HuH-7 (cell line): Measurements from ENCODE around the gene SLC38A1.
"Not testable (repeated sequence)": the region's sequence is repeated elsewhere in the genome, so short reads cannot be mapped to it uniquely, and the experiment has no call there.

Experiments used
- DNase-seq: peaks from one replicate; pipeline ENCODE4 v3.0.0; 2011; ENCODE audit warnings: low spot score

SLC38A1 gene

GRCh38 chr12:46164186-46164761 is 104.6 kb downstream of the SLC38A1 start:
- DNase-seq: no peak

- not testable (repeated sequence) for DNase-seq
Observed at GRCh38 chr12:46162549-46163076, 106.2 kb downstream of the SLC38A1 start.

- no peak for DNase-seq
Observed at GRCh38 chr12:46160981-46161690, 107.7 kb downstream of the SLC38A1 start.

GRCh38 chr12:46160101-46160980 is 108.5 kb downstream of the SLC38A1 start:
- DNase-seq: no peak

DNA sequence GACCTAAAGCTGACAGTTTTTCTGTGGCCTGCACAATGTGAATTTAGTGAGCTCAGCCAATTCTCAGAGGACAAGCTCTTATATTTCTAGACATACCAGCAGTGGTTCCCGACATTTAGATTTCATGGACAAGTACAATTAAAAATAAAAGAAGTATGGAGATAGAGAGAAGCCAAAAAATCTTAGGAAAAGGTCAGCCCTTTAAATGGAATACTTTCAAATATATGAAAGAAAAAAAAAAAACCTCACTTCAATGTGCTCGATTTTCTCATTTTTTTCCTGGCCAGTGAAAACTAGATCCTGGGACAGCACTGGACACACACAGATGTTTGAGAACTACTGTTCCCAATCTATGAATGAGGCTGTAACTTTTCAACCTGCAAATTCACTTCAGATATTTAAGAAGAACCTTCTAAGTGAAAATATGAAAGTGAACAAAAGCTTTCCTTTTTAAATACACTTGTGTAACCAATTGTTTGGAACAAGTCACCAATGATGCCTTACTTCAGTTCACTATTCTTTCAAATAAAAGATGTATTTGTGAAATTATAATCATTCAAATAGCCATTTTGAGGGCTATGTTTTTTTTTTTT is 109.4 kb downstream of the SLC38A1 start:
- DNase-seq: no peak

GRCh38 chr12:46158501-46158900 is 110.3 kb downstream of the SLC38A1 start:
- DNase-seq: no peak

DNA sequence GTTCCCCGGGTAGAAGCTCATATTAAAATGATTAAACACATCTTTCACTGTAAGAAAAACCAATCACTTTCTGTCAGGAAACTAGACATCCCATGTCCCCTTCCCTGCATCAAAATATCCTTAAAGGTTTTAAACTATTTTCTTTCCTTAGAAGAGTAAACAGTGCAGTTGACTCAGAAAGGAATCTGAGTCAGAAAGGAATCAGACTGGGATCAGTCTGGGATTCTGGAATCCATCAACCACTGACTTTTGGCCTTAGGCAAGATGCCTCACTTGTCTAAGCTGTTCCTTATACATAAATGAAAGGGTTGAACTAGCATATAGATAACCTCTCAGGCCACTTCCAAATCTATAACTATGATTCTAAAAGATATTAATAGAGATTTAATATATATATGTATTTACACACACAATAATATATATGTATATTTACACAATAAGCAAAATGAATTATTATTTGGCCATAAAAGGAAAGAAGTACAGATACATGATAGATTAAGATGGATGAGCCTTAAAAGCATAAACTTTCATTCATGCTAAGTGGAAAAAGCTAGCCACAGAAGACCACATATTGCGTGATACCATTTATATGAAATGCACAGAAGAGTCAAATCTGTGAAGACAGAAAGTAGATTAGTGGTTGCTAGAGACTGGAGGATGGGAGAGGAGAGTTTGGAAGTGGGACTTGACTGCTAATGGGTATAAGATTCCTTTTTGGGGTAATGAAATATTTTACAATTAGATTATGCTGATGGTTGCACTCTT is 114.4 kb downstream of the SLC38A1 start:
- no peak for DNase-seq

GRCh38 chr12:46153268-46153872 is 115.5 kb downstream of the SLC38A1 start:
- no peak for DNase-seq

DNA sequence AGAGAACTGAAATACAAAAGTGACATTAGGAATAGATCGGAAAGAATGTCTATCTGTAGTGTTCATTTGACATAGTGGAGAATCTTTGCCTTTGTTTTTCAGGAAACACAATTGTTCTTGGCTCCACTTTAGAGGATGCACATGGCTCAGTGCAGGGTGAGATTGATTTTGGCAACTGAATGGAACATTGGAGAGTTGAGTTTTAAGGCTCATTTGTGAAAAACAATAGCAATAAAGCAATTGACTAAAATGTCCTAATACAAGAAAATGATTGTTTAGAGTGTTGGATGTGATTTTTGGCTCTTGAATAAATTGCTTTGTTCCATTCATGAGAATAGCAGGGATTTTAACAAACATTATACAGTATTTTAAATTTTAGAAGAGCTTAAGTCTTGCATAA is 116.4 kb downstream of the SLC38A1 start:
- DNase-seq: no peak

DNA sequence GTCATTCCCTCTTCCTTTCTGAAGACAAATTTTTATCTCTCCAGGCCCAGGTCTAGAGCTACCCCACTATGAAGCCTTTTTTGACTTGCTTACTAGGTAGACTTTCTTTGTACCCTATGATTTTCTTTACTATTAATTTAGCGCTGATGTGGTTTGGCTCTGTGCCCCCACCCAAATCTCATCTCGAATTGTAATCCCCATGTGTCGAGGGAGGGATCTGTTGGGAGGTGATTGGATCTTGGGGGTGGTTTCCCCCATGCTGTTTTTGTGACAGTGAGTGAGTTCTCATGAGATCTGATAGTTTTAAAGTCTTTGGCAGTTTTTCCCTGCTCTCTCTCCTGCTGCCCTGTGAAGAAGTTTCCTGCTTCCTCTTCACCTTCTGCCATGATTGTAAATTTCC is 118.1 kb downstream of the SLC38A1 start:
- DNase-seq: no peak

DNA sequence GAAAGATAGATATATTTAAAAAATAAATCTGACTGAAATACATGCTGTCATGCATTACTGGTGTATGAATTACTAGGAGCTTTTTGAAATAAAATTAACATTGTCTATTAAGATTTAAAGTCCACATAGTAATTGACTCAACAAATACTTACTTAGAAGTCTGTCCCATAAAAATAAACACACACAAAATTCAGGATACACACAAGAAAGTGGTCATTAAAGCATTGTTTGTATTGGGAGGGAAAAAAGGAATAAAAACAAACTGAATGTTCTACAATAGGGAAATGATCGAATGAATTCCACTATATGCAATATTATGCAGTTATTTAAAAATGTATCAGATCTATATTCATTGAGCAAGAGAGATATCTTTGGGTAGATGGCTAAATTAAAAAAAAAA is 118.9 kb downstream of the SLC38A1 start:
- no peak for DNase-seq

GRCh38 chr12:46149079-46149464 is 119.8 kb downstream of the SLC38A1 start:
- DNase-seq: no peak

DNA sequence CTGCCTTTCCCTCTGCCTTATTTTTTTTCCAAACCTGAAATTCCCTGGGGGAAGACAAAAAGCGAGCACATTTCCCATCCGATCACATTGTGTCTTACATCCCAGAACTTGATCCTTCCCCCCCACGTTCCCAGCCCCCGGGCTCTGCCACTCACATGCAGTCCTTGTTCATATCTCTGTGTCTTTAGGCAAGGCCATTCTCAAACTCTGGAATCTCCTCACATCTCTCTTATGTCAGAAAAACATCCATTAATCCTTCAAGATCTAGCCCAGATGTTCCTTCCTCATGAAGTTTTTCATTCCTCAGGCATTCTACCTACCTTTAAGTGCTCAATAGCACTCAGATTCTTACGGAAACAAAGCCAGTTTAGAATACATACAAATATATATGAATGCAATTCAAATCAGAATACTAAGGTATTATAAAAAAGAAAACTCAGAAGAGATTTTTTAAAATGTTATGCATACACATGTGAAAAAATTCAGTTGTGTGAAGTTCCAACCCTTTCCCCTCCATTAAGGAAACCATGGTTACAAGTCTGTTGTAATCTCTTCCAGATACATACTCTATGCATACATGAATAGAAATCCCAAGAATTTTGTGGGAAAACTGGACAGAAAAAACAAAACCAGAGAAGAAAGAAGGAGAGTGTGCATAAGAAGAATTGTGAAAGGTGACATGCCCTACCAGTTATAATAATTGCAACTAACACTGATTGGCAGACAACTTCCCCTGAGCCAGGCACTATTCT is 120.3 kb downstream of the SLC38A1 start:
- no peak for DNase-seq

- DNase-seq: no peak
Observed at GRCh38 chr12:46147144-46147543, 121.7 kb downstream of the SLC38A1 start.

DNA sequence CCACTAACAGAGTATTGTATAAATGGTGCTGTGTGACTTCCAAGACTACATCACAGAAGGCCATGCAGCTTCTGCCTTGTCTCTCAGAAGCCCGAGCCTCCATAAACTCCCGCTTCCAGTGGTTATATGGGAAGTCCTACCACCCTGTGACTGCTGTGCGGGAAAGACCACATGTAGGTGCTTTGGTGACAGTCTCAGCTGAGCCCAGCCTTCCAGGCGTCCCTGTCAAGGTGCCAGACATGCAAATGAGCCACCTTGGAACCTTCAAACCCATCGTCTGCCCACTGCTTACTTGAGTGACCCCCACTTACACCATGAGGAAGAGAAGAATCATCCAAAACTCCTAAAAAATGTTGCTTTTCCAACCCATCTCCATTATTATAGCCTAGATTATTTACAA is 123.0 kb downstream of the SLC38A1 start:
- no peak for DNase-seq

GRCh38 chr12:46144433-46144832 is 124.4 kb downstream of the SLC38A1 start:
- no peak for DNase-seq

- no peak for DNase-seq
Observed at GRCh38 chr12:46136249-46136648, 132.6 kb downstream of the SLC38A1 start.

GRCh38 chr12:46135750-46136149 is 133.1 kb downstream of the SLC38A1 start:
- DNase-seq: no peak

- no peak for DNase-seq
Observed at GRCh38 chr12:46134852-46135251, 134.0 kb downstream of the SLC38A1 start.

DNA sequence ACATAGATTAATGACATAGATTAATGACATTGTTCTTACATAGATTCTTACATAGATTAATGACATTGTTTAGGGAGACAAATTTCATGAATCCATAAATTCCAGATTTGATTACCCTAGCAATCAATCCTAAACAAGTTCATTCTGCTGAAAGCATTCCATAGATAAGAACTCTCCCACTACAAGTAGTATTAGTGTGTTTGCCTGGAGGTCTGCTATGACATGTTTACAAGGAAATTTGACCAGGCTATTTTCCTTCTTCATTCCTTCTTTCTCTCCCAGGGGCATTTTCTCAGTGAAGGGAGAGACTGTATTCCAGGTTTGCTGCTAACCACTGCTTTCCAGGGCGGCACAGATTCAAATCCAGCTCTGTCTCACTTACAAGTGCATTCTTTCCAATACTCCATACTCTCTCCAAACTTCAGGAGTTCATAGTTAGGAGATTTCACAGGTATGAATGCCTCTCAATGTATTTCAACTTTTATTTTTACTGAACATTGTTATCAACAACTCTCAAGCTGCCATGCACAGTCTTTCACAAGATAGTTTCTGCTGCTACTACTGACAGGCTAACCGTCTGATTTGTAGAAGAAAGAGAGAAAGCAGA is 134.5 kb downstream of the SLC38A1 start:
- no peak for DNase-seq
